DOHH2 (cell line): ENCODE measurements around the gene U2AF2.

Experiments
- EZH2phosphoT487 ChIP-seq: fragments of 200-600 bp; sonication (generic); IDR thresholded peaks from 2 replicates; pipeline ENCODE4 v1.6.1; 2017; ENCODE audit warnings: borderline replicate concordance, mild to moderate bottlenecking, antibody characterized with exemption, low read length, moderate library complexity, mixed read lengths
- TF ChIP-seq, protein P1 (sequence below): fragments of 200-600 bp; sonication (generic); IDR thresholded peaks from one replicate; pipeline ENCODE4 v1.5.1; 2014; ENCODE audit warnings: antibody characterized with exemption, mild to moderate bottlenecking, low read depth, low read length; ENCODE audit not compliant: poor library complexity, severe bottlenecking

DNA sequence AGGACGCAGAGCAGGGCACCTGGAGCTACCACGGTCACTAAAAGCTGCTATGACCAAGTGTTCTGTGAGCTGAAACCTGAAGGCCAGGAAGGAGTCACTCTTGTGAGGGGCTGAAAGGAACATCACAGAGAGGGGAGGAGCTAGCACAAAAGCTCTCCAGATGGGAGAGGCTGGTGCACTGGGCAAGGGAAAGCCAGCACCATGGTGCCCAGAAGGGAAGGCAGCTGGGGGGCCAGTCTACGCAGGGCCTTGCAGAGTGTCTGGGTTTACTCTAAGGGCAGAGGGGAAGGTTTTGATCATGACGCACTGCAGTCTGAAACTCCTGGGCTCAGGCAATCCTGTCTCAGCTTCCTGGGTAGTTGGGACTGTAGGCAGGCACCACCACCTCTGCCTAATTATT is 18.1 kb upstream of the U2AF2 start:
- TF ChIP-seq, protein P1, sequence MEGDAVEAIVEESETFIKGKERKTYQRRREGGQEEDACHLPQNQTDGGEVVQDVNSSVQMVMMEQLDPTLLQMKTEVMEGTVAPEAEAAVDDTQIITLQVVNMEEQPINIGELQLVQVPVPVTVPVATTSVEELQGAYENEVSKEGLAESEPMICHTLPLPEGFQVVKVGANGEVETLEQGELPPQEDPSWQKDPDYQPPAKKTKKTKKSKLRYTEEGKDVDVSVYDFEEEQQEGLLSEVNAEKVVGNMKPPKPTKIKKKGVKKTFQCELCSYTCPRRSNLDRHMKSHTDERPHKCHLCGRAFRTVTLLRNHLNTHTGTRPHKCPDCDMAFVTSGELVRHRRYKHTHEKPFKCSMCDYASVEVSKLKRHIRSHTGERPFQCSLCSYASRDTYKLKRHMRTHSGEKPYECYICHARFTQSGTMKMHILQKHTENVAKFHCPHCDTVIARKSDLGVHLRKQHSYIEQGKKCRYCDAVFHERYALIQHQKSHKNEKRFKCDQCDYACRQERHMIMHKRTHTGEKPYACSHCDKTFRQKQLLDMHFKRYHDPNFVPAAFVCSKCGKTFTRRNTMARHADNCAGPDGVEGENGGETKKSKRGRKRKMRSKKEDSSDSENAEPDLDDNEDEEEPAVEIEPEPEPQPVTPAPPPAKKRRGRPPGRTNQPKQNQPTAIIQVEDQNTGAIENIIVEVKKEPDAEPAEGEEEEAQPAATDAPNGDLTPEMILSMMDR = no peak
- TF ChIP-seq EZH2phosphoT487 = no peak
